ENCODE results near the gene PDCD11. TPM values are rescaled to one million over a fixed set of nuclear protein-coding genes. Genes with fewer than 3 reads are reported as not detected.

PDCD11 gene
- total RNA-seq, 1 experiment from 2014 or later, result 78.8 TPM

GRCh38 chr10:103451091-103451813, 54.8 kb downstream of the PDCD11 start:
- peak overlapping the region; percentile 68 for H3K4me3 Mint-ChIP-seq
- ChIA-PET CTCF (interaction anchor here (1.1 to 5.7 kb wide), 5 partner anchors 25 to 41 kb away, joined by 3 to 49 read pairs (median 6); no protein-coding TSS in a partner anchor), POLR2A (no interaction called here)
- H3K36me3 Mint-ChIP-seq, result peaks cover 9% of the 10 kb centered on the region; the same call in 1 of the 2 replicates
- H3K9me3 Mint-ChIP-seq, result no peaks in the 10 kb centered on the region
- H3K27ac Mint-ChIP-seq, result no peak overlapping the region
- ATAC-seq (no peak), DNase-seq (ENCODE audit: low spot score) (no peak)
- no peaks in the 10 kb centered on the region for H3K27me3 Mint-ChIP-seq (ENCODE audit: low read depth)
- TF ChIP-seq ZNF263 (CRISPR knock-in tag; IDR thresholded peaks at IDR 0.05; ENCODE audit: low read depth) (peak; percentile 94), ATF1 (CRISPR knock-in tag; IDR thresholded peaks at IDR 0.05) (no peak)
- peaks cover 7% of the 10 kb centered on the region; the same call in 1 of the 2 replicates for H3K4me1 Mint-ChIP-seq

GRCh38 chr10:103451831-103452505, 55.5 kb downstream of the PDCD11 start, which contains the start of gene CALHM2:
TSS of gene CALHM2 (minus strand) at chr10:103452370. CDS start at chr10:103449941, 2,429 bp downstream.
- ATAC-seq (peak; percentile 71), DNase-seq (ENCODE audit: low spot score) (peak; percentile 60)
- Mint-ChIP-seq H3K4me3 (peak within 1 kb of the TSS; percentile 68), H3K36me3 (peaks cover 7% of the 10 kb centered on the region; the same call in 1 of the 2 replicates), H3K27ac (no peak within 1 kb of the TSS), H3K27me3 (ENCODE audit: low read depth) (no peaks in the 10 kb centered on the region), H3K4me1 (peaks cover 7% of the 10 kb centered on the region; the same call in 1 of the 2 replicates), H3K9me3 (no peaks in the 10 kb centered on the region)
- TF ChIP-seq HMGXB4 (CRISPR knock-in tag; IDR thresholded peaks at IDR 0.05), result peak; percentile 35; the same call in 1 of the 2 replicates
- no peak for TF ChIP-seq NFYB (CRISPR knock-in tag; conservative IDR thresholded peaks at IDR 0.05; ENCODE audit: low read depth)
- TF ChIP-seq PRDM15 (CRISPR knock-in tag; IDR thresholded peaks at IDR 0.05), result peak; percentile 19
- no peak for TF ChIP-seq TCF7 (CRISPR knock-in tag; IDR thresholded peaks at IDR 0.05; ENCODE audit: low read depth)
- POLR2A ChIA-PET, result interaction anchor here (1.7 kb wide), 1 partner anchor 24 kb away, joined by 4 read pairs; no protein-coding TSS in a partner anchor
- CTCF ChIA-PET, result interaction anchor here (0.9 to 5.7 kb wide), 8 partner anchors 19 to 141 kb away, joined by 3 to 49 read pairs (median 5); no protein-coding TSS in a partner anchor

- Mint-ChIP-seq H3K36me3 (peaks cover 2% of the 10 kb centered on the region; the same call in 1 of the 2 replicates), H3K27me3 (ENCODE audit: low read depth) (no peaks in the 10 kb centered on the region), H3K9me3 (no peaks in the 10 kb centered on the region), H3K4me3 (peak overlapping the region; percentile 68), H3K4me1 (peaks cover 7% of the 10 kb centered on the region; the same call in 1 of the 2 replicates), H3K27ac (no peak overlapping the region)
- CTCF ChIA-PET, result interaction anchor here (0.9 to 5.7 kb wide), 7 partner anchors 18 to 140 kb away, joined by 3 to 49 read pairs (median 4); no protein-coding TSS in a partner anchor
- ATAC-seq, result no peak; the same call in 1 of the 2 replicates
- DNase-seq (ENCODE audit: low spot score), result no peak
- POLR2A ChIA-PET, result interaction anchor here (1.7 kb wide), 1 partner anchor 24 kb away, joined by 4 read pairs; no protein-coding TSS in a partner anchor
- no peak for TF ChIP-seq FOXJ3 (CRISPR knock-in tag; IDR thresholded peaks at IDR 0.05; ENCODE audit: borderline replicate concordance)
- no peak for TF ChIP-seq ZBTB43 (CRISPR knock-in tag; IDR thresholded peaks at IDR 0.05)
- no peak for TF ChIP-seq ERG (CRISPR knock-in tag; IDR thresholded peaks at IDR 0.05)
- TF ChIP-seq PRDM15 (CRISPR knock-in tag; IDR thresholded peaks at IDR 0.05), result no peak
- TF ChIP-seq MYBL2 (CRISPR knock-in tag; IDR thresholded peaks at IDR 0.05), result no peak
- no peak for TF ChIP-seq NFATC4 (CRISPR knock-in tag; IDR thresholded peaks at IDR 0.05)
- no peak for TF ChIP-seq KAT7 (CRISPR knock-in tag; IDR thresholded peaks at IDR 0.05; ENCODE audit: borderline replicate concordance)
- TF ChIP-seq CDX4 (CRISPR knock-in tag; IDR thresholded peaks at IDR 0.05; ENCODE audit: borderline replicate concordance), result no peak
These were observed 56.2 kb downstream of the PDCD11 start for GRCh38 chr10:103452506-103453230.
